ENCODE results near the gene PDZD2.
"Not testable (repeated sequence)": the region's sequence is repeated elsewhere in the genome, so short reads cannot be mapped to it uniquely, and the experiment has no call there.

PDZD2 gene

DNA sequence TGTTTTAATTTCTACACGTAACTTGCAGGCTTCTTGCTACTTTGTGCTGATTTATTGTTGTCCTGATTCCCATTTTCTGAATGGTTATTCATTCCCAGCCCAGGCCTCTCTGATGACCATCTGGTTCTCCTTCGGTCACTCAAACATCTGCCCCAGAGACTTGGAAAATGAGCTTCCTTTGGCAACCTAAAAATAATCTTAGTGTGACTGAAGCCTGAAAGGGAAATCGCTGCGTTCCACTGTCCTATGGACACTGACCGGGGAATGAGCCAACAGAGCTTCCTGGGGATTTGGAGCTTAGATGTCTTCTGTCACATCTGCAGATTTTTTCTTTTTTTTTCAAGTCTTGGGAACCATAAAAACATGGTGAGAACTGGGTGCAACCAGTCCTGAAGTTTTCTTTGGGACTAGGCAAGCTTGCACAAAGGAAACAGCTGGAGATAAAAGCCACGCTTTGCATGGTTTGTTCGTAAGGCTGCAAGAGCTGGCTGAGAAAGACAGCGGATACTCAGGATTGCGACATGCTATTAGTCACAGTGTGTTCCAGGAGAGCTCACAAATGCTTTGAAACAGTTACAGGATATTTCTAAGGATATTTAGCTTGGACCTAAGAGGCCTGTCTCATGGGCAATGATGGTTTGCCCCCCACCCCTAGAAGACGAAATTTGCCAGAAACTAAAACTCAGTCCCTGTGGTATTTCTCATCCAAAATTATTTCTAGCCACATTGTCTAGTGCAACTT, 389.0 kb downstream of the PDZD2 start:
- DNase-seq (ENCODE audit: low read depth in 2 of 3, low spot score in 1 of 3), result no peak

DNA sequence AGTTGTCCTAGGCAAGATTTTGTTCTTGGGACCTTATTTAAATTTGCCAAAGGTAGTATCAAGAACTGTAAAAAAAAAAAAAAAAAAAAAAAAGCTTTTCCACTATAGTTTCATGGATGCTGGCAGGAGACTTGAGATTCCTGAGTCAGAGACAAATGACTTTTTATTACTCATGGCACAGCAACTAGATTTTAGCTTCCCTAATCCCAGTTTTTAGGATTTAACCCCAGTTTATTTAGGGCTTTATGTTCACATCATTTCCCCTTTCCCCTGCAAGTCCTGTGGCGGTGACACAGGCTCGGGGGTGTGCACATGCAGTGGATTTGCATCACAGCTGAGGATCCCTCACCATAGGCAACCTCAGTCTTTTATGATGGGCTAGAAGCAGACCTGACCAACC, 390.3 kb downstream of the PDZD2 start:
- DNase-seq (ENCODE audit: low read depth in 2 of 3, low spot score in 1 of 3), result no peak

DNA sequence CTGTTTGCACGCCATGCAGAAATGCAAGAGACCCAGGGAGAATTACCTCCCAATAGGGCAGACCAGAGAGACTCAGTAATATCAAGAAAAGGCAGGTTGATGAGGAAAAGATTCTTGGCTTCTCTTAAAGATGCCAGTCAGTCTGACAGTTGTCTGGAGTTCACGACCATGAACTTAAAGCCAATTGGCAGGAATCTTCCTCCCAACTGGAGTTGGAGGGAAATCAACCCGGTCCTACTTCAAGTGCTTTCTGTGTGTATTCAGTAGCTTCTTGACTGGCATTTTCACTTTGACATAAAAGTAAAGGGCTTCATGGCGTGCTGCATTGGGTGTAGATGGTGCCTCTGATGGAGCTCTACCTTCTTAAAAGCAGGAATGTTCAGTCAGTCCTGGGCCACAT, 390.9 kb downstream of the PDZD2 start:
- no peak for DNase-seq (ENCODE audit: low read depth in 2 of 3, low spot score in 1 of 3)

DNA sequence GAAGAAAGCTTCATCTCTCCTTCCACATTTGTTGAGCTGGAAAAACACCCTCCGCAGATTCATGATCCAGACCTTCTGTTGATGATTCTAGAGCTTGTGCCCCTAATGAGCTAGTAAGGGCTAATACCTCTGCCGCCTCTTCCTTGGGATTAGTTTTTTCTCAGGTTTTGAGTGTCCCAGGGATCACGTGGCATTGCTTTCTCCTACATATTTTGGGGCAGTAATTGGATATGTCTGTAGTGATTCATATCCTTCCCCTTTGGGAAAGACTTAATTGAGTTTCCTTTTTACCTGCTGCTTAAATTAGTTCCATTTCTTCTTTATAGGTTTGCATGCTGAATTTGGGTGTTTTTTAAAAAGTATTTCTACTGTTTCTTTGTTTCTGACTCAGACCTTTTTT, 391.3 kb downstream of the PDZD2 start:
- DNase-seq (ENCODE audit: low read depth in 2 of 3, low spot score in 1 of 3), result no peak

DNA sequence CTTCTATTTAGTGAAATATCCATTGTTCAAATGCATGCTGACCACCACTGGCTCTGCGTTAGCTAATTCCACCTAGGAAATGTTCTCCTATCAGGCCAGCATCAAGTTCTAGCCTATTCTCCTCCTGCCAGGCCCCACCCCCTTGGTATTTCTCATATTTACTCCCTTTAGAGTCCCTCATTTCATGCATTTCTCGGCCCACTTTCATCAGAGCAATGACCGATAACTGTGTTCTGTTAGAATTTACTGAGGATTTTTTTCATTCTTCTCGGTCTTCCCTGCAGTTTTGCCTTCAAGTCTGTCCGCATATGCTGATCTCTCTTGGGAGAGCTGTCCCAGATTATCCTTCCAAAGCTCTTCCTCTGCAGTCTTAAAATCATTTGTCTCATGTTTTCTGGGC, 391.8 kb downstream of the PDZD2 start:
- DNase-seq (ENCODE audit: low read depth in 2 of 3, low spot score in 1 of 3), result no peak

DNA sequence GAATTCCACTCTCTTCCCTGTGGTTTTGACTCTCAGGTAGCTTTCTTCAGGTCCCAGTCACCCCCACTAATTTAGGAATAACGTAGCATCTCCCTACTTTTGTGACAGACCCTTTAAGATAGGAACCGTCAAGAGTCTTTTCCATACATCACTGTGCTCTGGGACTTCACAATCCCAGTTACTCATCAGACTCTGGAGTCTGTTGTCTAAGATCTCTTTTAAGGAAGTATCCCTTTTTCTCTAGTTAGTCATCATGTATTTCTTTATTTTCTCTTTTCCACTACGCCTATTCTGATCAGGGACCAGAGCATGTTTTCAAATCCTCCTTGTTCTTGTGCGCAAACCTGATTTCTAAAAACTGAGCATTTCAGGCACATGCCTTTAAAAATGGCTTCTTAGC, 392.2 kb downstream of the PDZD2 start:
- DNase-seq (ENCODE audit: low read depth in 2 of 3, low spot score in 1 of 3), result no peak

DNA sequence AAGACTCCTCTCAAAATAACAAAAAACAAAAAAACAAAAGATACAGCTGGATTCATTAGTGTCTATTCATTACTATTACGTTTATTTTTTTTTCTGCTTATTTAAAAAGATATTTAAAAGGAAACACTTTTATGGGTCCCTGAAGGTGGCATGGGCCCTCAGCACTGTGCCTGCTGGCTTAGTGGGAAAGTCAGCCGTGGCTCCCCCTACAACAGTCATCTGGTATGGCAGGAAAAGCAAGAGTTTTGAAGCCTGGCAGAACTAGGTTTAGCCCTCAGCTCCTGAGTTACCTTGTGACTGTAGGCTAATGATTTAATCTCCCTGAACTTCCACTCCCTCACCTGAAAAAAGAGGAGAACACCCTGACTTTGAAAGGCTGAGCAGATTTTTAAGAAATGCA, 399.6 kb downstream of the PDZD2 start:
- no peak for DNase-seq (ENCODE audit: low read depth in 2 of 3, low spot score in 1 of 3)

DNA sequence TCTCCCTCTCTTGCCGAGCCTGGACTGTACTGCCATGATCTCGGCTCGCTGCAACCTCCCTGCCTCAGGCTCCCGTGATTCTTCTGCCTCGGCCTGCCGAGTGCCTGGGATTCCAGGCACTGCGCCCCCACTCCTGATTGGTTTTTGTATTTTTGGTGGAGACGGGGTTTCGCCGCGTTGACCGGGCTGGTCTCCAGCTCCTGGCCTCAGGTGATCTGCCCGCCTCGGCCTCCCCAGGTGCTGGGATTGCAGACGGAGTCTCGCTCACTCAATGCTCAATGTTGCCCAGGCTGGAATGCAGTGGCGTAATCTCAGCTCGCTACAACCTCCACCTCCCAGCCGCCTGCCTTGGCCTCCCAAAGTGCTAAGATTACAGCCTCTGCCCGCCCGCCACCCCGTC, 400.2 kb downstream of the PDZD2 start:
- not testable (repeated sequence) for DNase-seq (ENCODE audit: low read depth in 2 of 3, low spot score in 1 of 3)

DNA sequence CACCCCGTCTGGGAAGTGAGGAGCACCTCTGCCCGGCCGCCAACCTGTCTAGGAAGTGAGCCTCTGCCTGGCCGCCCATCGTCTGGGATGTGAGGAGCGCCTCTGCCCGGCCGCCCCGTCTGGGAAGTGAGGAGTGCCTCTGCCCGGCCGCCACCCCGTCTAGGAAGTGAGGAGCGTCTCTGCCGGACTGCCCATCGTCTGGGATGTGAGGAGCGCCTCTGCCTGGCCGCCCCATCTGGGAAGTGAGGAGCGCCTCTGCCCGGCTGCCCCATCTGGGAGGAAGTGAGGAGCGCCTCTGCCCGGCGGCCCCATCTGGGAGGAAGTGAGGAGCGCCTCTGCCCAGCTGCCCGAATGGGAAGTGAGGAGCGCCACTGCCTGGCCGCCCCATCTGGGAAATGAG, 400.7 kb downstream of the PDZD2 start:
- not testable (repeated sequence) for DNase-seq (ENCODE audit: low read depth in 2 of 3, low spot score in 1 of 3)

DNA sequence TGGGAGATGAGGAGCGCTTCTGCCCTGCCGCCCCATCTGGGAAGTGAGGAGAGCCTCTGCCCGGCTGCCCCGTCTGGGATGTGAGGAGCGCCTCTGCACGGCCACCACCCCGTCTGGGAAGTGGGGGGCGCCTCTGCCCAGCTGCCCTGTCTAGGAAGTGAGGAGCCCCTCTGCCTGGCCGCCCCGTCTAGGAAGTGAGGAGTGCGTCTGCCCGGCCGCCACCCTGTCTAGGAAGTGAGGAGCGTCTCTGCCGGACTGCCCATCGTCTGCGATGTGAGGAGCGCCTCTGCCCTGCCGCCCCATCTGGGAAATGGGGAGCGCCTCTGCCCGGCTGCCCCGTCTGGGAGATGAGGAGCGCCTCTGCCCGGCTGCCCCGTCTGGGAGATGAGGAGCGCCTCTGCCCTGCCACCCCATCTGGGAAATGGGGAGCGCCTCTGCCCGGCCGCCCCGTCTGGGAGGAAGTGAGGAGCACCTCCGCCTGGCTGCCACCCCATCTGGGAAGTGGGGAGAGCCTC, 401.3 kb downstream of the PDZD2 start:
- not testable (repeated sequence) for DNase-seq (ENCODE audit: low read depth in 2 of 3, low spot score in 1 of 3)

DNA sequence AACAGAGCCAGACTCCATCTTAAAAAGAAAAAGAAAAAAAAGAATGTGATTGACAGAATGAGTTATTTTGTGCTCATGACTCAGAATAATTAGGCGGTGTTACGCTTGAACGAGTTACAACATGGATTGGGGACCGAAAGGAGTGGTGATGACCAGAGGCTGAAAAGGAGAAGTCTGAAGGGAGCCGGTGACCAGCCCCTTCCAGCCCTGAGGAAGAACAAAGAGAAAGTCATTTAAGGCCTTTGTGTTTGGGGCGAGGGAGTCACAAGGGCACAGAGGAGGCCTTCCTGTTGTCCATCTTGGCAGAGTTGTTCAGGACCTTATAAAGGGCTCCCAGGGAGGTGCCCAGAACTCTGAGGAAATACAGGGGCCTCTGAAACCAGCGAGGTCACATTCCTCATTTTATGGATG, 403.6 kb downstream of the PDZD2 start:
- no peak for DNase-seq (ENCODE audit: low read depth in 2 of 3, low spot score in 1 of 3)

DNA sequence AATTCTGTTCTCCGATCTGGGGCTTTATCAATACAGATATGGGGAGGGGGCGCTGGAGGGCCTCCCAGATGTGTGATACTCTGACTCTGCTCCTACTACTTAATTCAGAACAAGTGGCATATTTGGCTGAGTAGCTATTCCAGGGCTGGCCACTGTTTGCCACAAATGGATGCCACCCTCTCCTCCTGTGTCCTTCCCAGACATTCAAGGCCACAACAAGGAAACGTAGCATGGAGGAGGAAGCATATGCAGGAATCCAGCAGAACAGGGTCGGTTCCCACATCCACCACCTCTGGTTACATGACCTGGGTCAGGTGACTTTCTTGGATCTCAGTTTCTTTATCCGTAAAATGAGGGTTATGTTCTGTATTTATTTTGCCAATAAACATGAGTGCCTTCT, 404.2 kb downstream of the PDZD2 start:
- no peak for DNase-seq (ENCODE audit: low read depth in 2 of 3, low spot score in 1 of 3)

DNA sequence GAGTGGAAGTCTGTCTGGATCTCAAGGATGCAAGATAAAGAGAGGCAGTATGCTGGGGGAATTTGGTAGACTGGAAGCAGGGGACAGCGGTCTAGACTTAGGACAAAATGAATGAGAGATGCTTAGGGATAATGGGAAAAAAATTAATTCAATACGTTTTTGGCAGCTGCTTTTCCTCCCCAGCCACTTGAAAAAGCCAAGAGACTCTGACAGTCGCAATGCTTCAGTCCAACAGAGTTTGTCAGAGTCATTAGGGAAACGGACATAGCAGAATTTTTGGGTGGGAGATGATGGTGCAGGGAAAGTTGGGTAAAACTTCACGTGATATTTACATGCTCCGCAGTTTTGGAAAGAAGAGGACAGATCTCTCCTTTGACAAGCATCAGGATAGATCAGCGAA, 405.5 kb downstream of the PDZD2 start:
- DNase-seq (ENCODE audit: low read depth in 2 of 3, low spot score in 1 of 3), result no peak

DNA sequence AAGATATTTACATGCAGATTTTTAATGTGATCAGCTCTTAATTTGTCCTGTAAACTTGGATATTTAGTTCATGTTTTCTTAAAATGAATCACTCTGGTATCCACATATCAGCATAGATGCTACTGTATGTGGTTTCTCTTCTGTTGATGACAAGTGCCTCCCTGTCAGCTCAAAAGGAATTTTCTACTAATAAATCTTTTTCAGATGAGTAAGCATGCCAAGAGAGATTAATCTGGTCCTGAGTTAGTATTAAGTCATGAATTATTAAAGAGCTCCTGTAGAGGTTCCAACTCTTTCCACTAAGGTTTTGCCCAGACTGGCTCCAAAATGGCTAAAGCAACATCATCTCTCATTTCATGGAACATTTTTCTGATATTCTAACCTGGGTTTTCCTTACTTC, 406.0 kb downstream of the PDZD2 start:
- no peak for DNase-seq (ENCODE audit: low read depth in 2 of 3, low spot score in 1 of 3)

DNA sequence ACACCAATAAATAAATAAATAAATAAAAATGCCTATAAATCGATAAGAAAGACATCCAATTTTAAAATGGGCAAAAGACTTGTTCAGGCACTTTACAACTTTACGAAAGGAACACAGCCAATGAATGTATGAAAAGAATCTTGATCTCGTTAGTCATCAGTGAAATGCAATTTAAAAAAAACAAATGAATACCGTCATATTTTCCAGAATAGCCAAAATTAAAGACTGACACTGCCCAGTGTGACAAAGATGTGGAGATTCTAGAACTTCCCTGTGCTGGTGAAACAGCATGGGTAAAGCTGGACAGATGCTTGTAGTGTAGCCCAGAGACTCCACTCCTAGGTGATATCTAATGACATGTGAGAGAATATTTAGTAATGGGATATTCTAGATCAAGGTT, 408.1 kb downstream of the PDZD2 start:
- DNase-seq (ENCODE audit: low read depth in 2 of 3, low spot score in 1 of 3), result no peak

DNA sequence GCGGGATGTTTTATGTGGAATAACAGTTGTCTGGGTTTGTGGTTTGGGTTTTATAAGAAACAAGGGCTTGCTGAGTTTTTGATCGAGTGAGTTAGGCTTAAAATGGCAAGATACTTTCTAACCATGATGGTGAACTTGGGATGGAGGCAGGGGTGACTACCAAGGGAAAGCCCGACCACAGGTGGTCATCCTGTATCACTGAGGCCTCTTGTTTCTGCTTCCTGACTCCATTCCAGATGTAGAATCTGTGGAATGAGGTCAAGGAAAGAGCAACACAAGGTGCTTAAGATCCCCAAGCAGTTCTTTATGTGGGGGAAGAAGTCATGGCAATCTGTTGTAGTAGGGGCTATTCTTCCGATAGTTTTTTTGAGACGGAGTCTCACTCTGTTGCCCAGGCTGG, 412.9 kb downstream of the PDZD2 start:
- DNase-seq (ENCODE audit: low read depth in 2 of 3, low spot score in 1 of 3), result no peak

DNA sequence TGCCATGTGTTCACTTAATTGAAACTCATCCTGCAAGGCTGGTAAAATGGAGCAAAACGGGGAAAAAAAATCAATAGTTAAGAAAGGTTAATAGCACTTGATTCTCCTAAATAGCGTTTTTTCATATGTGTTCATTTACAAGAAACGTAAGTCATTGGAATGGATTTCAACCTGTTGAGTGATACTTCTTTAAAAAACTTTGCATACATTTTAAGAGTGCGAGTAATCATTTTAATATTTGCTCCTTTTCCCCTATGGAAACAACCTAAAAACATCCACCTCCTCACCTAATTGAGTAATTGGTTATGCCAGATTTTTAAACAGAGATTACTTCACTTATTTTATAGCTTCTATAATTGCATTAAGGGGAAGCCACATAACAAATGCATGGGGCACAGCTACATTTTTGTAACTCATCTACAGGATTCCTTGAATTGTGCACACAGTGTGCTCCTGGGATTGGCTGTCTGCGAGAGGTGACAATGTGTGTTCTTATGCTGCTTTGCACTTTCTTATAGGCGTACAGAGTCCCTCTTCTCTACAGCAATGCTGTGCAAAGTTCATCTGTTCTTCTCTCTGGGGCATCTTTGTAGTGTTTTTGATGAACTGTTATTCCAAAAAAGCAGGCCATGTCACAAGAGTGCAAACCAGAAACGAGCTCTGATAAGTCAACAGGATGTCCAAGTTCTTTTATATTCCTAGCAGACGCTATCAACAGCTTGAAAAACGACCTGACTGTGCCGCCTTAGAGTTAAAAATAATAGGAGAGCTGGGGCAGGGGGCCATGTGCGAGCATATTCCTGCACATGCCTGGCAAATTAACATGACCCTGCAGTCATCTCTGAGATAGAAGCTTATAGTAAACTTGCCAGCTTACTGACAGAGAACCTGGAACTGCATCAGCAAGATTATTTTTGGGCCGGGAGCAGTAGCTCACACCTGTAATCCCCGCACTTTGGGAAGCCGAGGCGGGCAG, 417.2 kb downstream of the PDZD2 start:
- DNase-seq (ENCODE audit: low read depth in 2 of 3, low spot score in 1 of 3), result no peak

DNA sequence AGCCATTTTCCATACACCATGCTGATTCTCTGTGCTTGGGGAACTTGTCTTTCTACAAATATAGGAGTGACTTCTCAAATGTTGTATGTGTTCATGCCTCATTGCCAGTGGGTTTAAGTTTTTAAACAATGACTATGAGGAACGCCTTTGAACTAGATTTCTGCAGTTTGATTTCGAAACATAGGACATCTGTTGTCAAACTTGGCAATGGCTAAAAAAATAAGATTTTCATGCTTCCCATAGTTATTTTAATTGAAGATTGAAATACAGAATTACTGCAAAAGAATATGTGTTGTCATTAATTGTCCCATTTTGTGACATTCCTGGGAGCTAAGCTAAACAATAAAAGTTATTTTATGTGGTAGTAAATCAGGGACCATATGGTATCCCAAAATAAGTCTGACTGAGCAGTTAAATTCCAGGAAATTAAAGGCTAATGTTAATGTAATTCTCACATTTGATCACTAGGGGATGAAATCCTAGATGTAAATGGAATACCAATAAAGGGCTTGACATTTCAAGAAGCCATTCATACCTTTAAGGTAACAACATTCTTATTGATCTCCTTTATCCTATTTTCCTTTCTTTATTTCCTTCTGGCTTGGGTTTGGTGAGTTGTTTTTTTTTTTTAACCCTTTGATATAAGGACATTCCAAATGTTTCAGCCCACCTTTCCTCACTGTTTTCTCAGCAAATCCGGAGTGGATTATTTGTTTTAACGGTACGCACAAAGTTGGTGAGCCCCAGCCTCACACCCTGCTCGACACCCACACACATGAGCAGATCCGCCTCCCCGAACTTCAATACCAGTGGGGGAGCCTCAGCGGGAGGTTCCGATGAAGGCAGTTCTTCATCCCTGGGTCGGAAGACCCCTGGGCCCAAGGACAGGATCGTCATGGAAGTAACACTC, 418.5 kb downstream of the PDZD2 start:
- no peak for DNase-seq (ENCODE audit: low read depth in 2 of 3, low spot score in 1 of 3)

DNA sequence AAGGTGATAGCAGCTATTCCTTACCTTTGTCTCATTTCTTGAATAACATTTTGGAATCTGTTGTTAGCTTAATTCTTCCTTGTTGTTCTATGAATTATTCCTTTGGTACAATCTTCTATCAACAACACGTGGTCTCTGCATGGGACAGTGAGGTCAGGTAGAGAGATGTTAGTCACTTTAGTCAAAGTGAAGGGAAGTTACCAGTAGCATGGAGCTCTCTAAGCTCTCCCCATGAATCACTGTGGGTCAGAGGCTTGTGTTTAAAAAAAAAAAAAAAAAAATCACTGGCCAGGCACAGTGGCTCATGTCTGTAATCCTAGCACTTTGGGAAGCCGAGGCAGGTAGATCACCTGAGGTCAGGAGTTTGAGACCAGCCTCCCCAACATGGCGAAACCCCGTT, 419.2 kb downstream of the PDZD2 start:
- DNase-seq (ENCODE audit: low read depth in 2 of 3, low spot score in 1 of 3), result no peak

DNA sequence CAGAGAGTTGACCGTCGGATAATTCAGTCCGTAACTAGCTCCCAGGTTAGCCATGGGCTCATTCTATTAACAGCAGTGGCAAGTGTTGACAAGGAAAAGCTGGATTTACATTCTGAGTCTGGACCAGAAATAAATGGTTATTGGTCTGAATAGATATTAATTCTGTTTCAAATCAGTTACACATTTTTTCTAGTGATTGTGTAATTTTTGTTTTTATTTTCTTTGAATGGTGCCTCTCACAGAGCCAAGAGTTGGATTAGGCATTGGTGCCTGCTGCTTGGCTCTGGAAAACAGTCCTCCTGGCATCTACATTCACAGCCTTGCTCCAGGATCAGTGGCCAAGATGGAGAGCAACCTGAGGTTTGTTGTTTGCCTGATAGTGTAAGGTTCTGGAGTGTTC, 420.1 kb downstream of the PDZD2 start:
- no peak for DNase-seq (ENCODE audit: low read depth in 2 of 3, low spot score in 1 of 3)
